Stimulated activated naive CD4-positive, alpha-beta T cell (primary cell): ENCODE data around the gene RABGAP1L.
"Not testable (repeated sequence)": the region's sequence is repeated elsewhere in the genome, so short reads cannot be mapped to it uniquely, and the experiment has no call there.

Experiments used
- DNase-seq, 6 experiments: peaks; one replicate each; lab custom pipeline; 2025; lab: John Stamatoyannopoulos, UW

RABGAP1L gene

DNA sequence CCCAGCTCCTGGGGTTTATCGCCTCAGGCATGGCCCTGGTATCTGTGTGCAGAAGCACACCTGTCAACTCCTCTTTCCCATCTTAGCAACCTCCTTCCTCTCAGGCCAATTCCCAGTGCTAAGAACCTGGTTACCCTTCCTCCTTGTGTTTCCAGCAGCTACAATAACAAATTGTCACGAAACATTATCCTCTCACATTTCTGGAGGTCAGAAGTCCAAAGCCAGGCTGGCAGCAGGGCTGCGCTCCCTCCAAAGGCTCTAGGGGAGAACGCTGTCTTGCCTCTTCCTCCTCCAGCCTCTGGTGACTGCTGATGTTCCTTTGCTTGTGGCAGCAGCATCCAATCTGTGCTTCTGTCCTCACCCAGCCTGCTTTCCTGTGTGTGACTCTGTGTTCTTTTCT lies 874.6 kb downstream of the RABGAP1L start:
- no peak for DNase-seq

DNA sequence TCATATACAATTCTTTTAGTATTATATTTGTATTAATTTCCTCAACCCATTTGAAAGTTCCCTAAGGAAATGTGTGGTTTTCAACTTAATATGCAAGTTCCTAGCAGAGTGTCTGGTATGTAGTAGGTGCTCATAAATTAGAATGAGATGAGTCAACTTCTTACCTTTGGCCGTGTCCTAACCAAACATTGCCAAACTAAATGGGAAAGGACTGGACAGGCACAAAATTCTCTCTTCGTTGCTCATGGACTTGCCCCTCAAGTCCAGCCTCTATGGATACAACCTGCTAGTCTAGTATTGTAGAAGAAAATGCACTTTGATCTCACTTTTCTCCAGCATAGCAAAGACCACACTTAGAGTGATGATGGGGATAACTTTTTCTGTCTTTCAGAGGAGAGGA lies 875.5 kb downstream of the RABGAP1L start:
- DNase-seq = no peak

GRCh38 chr1:175035865-175036264 lies 876.5 kb downstream of the RABGAP1L start:
- no peak for DNase-seq

DNA sequence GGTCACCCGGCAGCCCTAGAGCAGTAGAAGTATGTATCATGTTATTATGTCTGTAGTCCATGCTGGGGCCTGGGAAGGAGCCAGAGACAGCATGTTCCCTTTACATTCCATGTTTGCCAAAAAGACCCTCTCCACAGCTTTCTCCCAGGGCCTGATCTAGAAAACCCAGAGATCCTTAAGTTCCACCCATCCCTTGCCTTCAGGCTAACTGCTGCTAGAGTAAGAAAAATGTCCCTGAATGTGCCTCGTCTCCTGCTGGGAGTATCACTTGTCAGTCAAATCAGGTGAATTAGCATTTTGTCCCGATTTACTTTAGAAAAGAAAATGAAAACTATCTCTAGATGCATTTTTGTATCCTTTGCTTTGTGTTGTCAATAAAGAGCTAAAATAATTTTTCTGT lies 877.2 kb downstream of the RABGAP1L start:
- DNase-seq = no peak

DNA sequence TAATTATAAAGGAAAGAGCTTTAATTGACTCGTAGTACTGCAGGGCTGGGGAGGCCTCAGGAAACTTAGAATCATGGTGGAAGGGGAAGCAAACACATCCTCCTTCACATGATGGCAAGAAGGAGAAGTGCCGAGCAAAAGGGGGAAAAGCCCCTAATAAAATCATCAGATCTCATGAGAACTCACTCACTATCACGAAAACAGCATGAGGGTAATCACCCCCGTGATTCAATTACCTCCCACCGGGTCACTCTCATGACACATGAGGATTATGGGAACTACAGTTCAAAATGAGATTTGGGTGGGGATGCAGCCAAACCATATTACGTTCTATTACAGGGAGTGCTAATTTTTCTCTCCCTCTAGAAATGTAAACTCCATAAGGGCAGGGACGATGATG lies 878.1 kb downstream of the RABGAP1L start:
- DNase-seq = no peak

DNA sequence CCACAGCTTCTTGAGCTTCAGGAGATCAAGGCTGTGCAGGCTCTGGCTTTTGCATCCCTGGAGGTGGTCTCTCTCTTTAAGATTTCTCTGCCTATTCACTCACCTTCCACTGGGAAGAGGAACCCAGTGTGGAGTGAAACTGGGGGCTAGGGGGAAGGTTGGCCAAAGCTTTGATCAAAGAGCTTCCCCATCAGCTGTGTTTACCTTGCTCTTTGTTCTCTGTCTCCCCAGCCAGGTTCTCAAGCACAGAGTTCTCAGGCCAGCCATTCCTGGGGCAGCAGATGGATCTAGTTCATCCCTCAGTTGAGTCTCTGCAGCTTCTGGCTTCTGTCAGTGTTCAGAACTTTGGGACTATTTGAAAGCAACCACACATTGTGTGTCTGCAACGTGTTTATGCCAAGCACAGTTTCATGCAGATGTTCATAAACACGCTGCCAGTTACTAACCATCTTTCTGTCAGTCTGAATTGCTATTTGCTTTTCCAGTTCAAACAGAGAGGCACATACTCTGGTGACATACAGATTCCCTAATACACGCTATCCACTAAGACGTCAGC lies 881.1 kb downstream of the RABGAP1L start:
- no peak for DNase-seq

GRCh38 chr1:175042650-175043049 lies 883.3 kb downstream of the RABGAP1L start:
- DNase-seq = no peak

- no peak for DNase-seq
Measured at GRCh38 chr1:175043824-175044223, 884.5 kb downstream of the RABGAP1L start.

DNA sequence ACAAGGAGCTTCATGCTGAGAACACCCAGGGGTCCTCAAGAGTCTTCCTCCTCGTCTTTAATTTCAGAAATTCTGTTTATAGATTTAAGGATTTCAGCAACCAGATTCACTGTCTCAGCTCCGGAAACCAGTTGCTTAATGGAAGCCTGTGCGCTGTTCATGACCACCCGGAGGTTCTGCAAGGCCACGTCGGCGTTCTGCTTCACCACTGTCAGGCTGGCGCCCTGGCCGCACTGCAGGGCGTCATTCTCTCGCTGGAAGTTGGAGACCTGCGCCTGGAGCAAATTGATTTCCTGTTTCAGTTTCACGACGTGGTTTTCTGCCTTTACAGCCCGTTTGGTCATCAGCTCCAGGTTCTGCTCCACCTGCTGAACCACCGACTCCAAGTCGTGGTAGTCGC lies 885.3 kb downstream of the RABGAP1L start:
- DNase-seq = not testable (repeated sequence)
